ENCODE measurements around the gene LRG1. TPM values are rescaled to one million over a fixed set of nuclear protein-coding genes. Genes with fewer than 3 reads are reported as not detected.

Gene LRG1
- total RNA-seq, 2 experiments from 2014 or later: 0.32 to 0.35 TPM

- ATAC-seq: no peak
- no peaks in the 10 kb centered on the region for H3K27me3 Mint-ChIP-seq
- CTCF ChIA-PET: no interaction called here
Measured at GRCh38 chr19:4513248-4513647, 26.6 kb downstream of the LRG1 start.

GRCh38 chr19:4512070-4512469 lies 27.8 kb downstream of the LRG1 start:
- H3K9me3 Mint-ChIP-seq (ENCODE audit: low read depth): no peaks in the 10 kb centered on the region
- no peak overlapping the region for H3K27ac Mint-ChIP-seq
- CTCF ChIA-PET: no interaction called here
- no peaks in the 10 kb centered on the region for H3K4me1 Mint-ChIP-seq
- DNase-seq (no peak), ATAC-seq (no peak)
- H3K36me3 Mint-ChIP-seq: no peaks in the 10 kb centered on the region
- no peaks in the 10 kb centered on the region for H3K27me3 Mint-ChIP-seq
- H3K4me3 Mint-ChIP-seq: no peak overlapping the region

More at GRCh38 chr19:4513248-4513647, 26.6 kb downstream of the LRG1 start:
- Mint-ChIP-seq H3K4me3 (no peak overlapping the region), H3K27ac (no peak overlapping the region), H3K4me1 (no peaks in the 10 kb centered on the region), H3K36me3 (no peaks in the 10 kb centered on the region), H3K9me3 (ENCODE audit: low read depth) (no peaks in the 10 kb centered on the region)
- no peak for DNase-seq

GRCh38 chr19:4511300-4512054 lies 28.4 kb downstream of the LRG1 start:
- ATAC-seq (no peak), DNase-seq (no peak)

GRCh38 chr19:4510435-4511255 lies 29.2 kb downstream of the LRG1 start:
- no peak for DNase-seq
- peaks cover 11% of the 10 kb centered on the region for H3K4me1 Mint-ChIP-seq
- no peaks in the 10 kb centered on the region for H3K9me3 Mint-ChIP-seq (ENCODE audit: low read depth)
- no peak for ATAC-seq
- CTCF ChIA-PET: interaction anchor here (2.5 kb wide), 1 partner anchor 14 kb away, joined by 13 read pairs; no protein-coding TSS in a partner anchor
- no peak overlapping the region for H3K4me3 Mint-ChIP-seq
- H3K27me3 Mint-ChIP-seq: no peaks in the 10 kb centered on the region
- H3K36me3 Mint-ChIP-seq: no peaks in the 10 kb centered on the region
- no peak overlapping the region for H3K27ac Mint-ChIP-seq

More at GRCh38 chr19:4511300-4512054, 28.4 kb downstream of the LRG1 start:
- H3K9me3 Mint-ChIP-seq (ENCODE audit: low read depth): no peaks in the 10 kb centered on the region
- H3K4me3 Mint-ChIP-seq: no peak overlapping the region
- H3K27ac Mint-ChIP-seq: no peak overlapping the region
- no peaks in the 10 kb centered on the region for H3K36me3 Mint-ChIP-seq
- H3K4me1 Mint-ChIP-seq: peaks cover 5% of the 10 kb centered on the region
- no peaks in the 10 kb centered on the region for H3K27me3 Mint-ChIP-seq
- CTCF ChIA-PET: no interaction called here

- Mint-ChIP-seq H3K27me3 (no peaks in the 10 kb centered on the region), H3K27ac (no peak overlapping the region), H3K36me3 (no peaks in the 10 kb centered on the region), H3K4me3 (no peak overlapping the region), H3K9me3 (ENCODE audit: low read depth) (no peaks in the 10 kb centered on the region), H3K4me1 (peaks cover 11% of the 10 kb centered on the region)
- CTCF ChIA-PET: interaction anchor here (2.5 kb wide), 1 partner anchor 16 kb away, joined by 13 read pairs; no protein-coding TSS in a partner anchor
- ATAC-seq: no peak
- no peak for DNase-seq
Measured at GRCh38 chr19:4508698-4509097, 31.1 kb downstream of the LRG1 start.

- ATAC-seq (no peak), DNase-seq (no peak)
- peaks cover 11% of the 10 kb centered on the region for H3K4me1 Mint-ChIP-seq
- no peaks in the 10 kb centered on the region for H3K27me3 Mint-ChIP-seq
- CTCF ChIA-PET: interaction anchor here (2.5 kb wide), 1 partner anchor 17 kb away, joined by 13 read pairs; no protein-coding TSS in a partner anchor
- no peaks in the 10 kb centered on the region for H3K9me3 Mint-ChIP-seq (ENCODE audit: low read depth)
- no peak overlapping the region for H3K27ac Mint-ChIP-seq
- no peaks in the 10 kb centered on the region for H3K36me3 Mint-ChIP-seq
- H3K4me3 Mint-ChIP-seq: no peak overlapping the region
Measured at GRCh38 chr19:4507804-4508203, 32.0 kb downstream of the LRG1 start.

- no peak overlapping the region for H3K4me3 Mint-ChIP-seq
- no peaks in the 10 kb centered on the region for H3K27me3 Mint-ChIP-seq
- H3K9me3 Mint-ChIP-seq (ENCODE audit: low read depth): no peaks in the 10 kb centered on the region
- H3K4me1 Mint-ChIP-seq: peaks cover 11% of the 10 kb centered on the region
- DNase-seq (no peak), ATAC-seq (no peak)
- H3K36me3 Mint-ChIP-seq: peaks cover 1% of the 10 kb centered on the region
- no peak overlapping the region for H3K27ac Mint-ChIP-seq
- CTCF ChIA-PET: interaction anchor here (1.6 kb wide), 1 partner anchor 18 kb away, joined by 5 read pairs; no protein-coding TSS in a partner anchor
Measured at GRCh38 chr19:4507150-4507452, 32.7 kb downstream of the LRG1 start.

GRCh38 chr19:4506449-4507149 lies 33.2 kb downstream of the LRG1 start:
- H3K27ac Mint-ChIP-seq: peak overlapping the region; percentile 65

GRCh38 chr19:4505570-4506448 lies 34.0 kb downstream of the LRG1 start:
- peaks cover 1% of the 10 kb centered on the region for H3K36me3 Mint-ChIP-seq
- ATAC-seq: no peak
- H3K27me3 Mint-ChIP-seq: no peaks in the 10 kb centered on the region
- H3K4me3 Mint-ChIP-seq: no peak overlapping the region
- no peak for DNase-seq
- no peaks in the 10 kb centered on the region for H3K9me3 Mint-ChIP-seq (ENCODE audit: low read depth)
- peaks cover 11% of the 10 kb centered on the region for H3K4me1 Mint-ChIP-seq
- CTCF ChIA-PET: interaction anchor here (1.6 kb wide), 1 partner anchor 19 kb away, joined by 5 read pairs; no protein-coding TSS in a partner anchor
- peak overlapping the region; percentile 65 for H3K27ac Mint-ChIP-seq

More at GRCh38 chr19:4506449-4507149, 33.2 kb downstream of the LRG1 start:
- DNase-seq (peak; percentile 49), ATAC-seq (peak; percentile 54)
- peaks cover 11% of the 10 kb centered on the region for H3K4me1 Mint-ChIP-seq
- CTCF ChIA-PET: interaction anchor here (1.6 kb wide), 1 partner anchor 18 kb away, joined by 5 read pairs; no protein-coding TSS in a partner anchor
- H3K9me3 Mint-ChIP-seq (ENCODE audit: low read depth): no peaks in the 10 kb centered on the region
- H3K4me3 Mint-ChIP-seq: no peak overlapping the region
- H3K36me3 Mint-ChIP-seq: peaks cover 1% of the 10 kb centered on the region
- no peaks in the 10 kb centered on the region for H3K27me3 Mint-ChIP-seq

GRCh38 chr19:4504891-4505569 lies 34.8 kb downstream of the LRG1 start:
- no peak for DNase-seq
- no peak for ATAC-seq
- H3K27ac Mint-ChIP-seq: no peak overlapping the region
- no peaks in the 10 kb centered on the region for H3K9me3 Mint-ChIP-seq (ENCODE audit: low read depth)
- CTCF ChIA-PET: no interaction called here
- H3K27me3 Mint-ChIP-seq: no peaks in the 10 kb centered on the region
- H3K36me3 Mint-ChIP-seq: peaks cover 1% of the 10 kb centered on the region
- H3K4me1 Mint-ChIP-seq: peaks cover 11% of the 10 kb centered on the region
- H3K4me3 Mint-ChIP-seq: no peak overlapping the region

GRCh38 chr19:4504297-4504701 lies 35.5 kb downstream of the LRG1 start:
- CTCF ChIA-PET: no interaction called here
- Mint-ChIP-seq H3K27ac (no peak overlapping the region), H3K4me3 (no peak overlapping the region), H3K4me1 (peaks cover 11% of the 10 kb centered on the region), H3K9me3 (ENCODE audit: low read depth) (no peaks in the 10 kb centered on the region), H3K27me3 (no peaks in the 10 kb centered on the region), H3K36me3 (peaks cover 3% of the 10 kb centered on the region)
- DNase-seq (no peak), ATAC-seq (no peak)

GRCh38 chr19:4503825-4504170 lies 36.0 kb downstream of the LRG1 start:
- Mint-ChIP-seq H3K36me3 (peaks cover 3% of the 10 kb centered on the region), H3K27me3 (no peaks in the 10 kb centered on the region), H3K27ac (no peak overlapping the region), H3K4me1 (peaks cover 11% of the 10 kb centered on the region), H3K9me3 (ENCODE audit: low read depth) (no peaks in the 10 kb centered on the region), H3K4me3 (no peak overlapping the region)
- ATAC-seq (no peak), DNase-seq (no peak)
- CTCF ChIA-PET: no interaction called here
